COLO668 (cell line): ENCODE data around the gene NTN1.
A peak's percentile ranks its signal among the peaks of the same experiment; 100 is the strongest.

ENCODE experiments used
- DNase-seq: peaks from one replicate; lab custom pipeline; 2025; ENCODE audit not compliant: unreplicated experiment; lab: John Stamatoyannopoulos, UW

NTN1 gene

GRCh38 chr17:9212376-9213302 lies 191.3 kb downstream of the NTN1 start:
- no peak for DNase-seq

- DNase-seq: no peak
Measured at GRCh38 chr17:9213303-9213640, 192.0 kb downstream of the NTN1 start.

- no peak for DNase-seq
Measured at GRCh38 chr17:9215465-9215864, 194.2 kb downstream of the NTN1 start.

- DNase-seq: no peak
Measured at GRCh38 chr17:9217151-9218056, 196.1 kb downstream of the NTN1 start.

GRCh38 chr17:9218064-9218635 lies 196.8 kb downstream of the NTN1 start:
- DNase-seq: no peak

- no peak for DNase-seq
Measured at GRCh38 chr17:9218911-9219310, 197.6 kb downstream of the NTN1 start.

- no peak for DNase-seq
Measured at GRCh38 chr17:9219631-9220397, 198.5 kb downstream of the NTN1 start.

GRCh38 chr17:9220398-9221146 lies 199.3 kb downstream of the NTN1 start:
- DNase-seq: no peak

- DNase-seq: no peak
Measured at GRCh38 chr17:9221147-9221921, 200.0 kb downstream of the NTN1 start.

GRCh38 chr17:9221922-9222180 lies 200.5 kb downstream of the NTN1 start:
- no peak for DNase-seq

- DNase-seq: no peak
Measured at GRCh38 chr17:9223531-9223930, 202.2 kb downstream of the NTN1 start.

GRCh38 chr17:9224485-9224884 lies 203.2 kb downstream of the NTN1 start:
- no peak for DNase-seq

- DNase-seq: no peak
Measured at GRCh38 chr17:9225305-9226101, 204.2 kb downstream of the NTN1 start.

GRCh38 chr17:9226130-9226793 lies 205.0 kb downstream of the NTN1 start:
- DNase-seq: no peak

- DNase-seq: peak; percentile 32
Measured at GRCh38 chr17:9226794-9227135, 205.5 kb downstream of the NTN1 start.

GRCh38 chr17:9227819-9228407 lies 206.6 kb downstream of the NTN1 start:
- DNase-seq: no peak

- no peak for DNase-seq
Measured at GRCh38 chr17:9228408-9229159, 207.3 kb downstream of the NTN1 start.
